Transverse colon (tissue), 4 donors: Measurements from ENCODE around the gene KLF11. TPM values are rescaled to one million over a fixed set of nuclear protein-coding genes. Genes with fewer than 3 reads are reported as not detected.

Source experiments
- DNase-seq: peaks from one replicate; pipeline ENCODE4 v3.0.0-alpha.2; 2019
- H3K27ac ChIP-seq, 4 donors: fragments of 200-600 bp; sonication (generic); 2 replicates each; pipeline ENCODE4 v1.5.1; 2016 to 2018; ENCODE audit warnings: inconsistent platforms in 4 of 4
- H3K27me3 ChIP-seq: fragments of 200-600 bp; sonication (generic); 2 replicates; pipeline ENCODE4 v1.5.1; 2017; ENCODE audit warnings: inconsistent platforms
- H3K36me3 ChIP-seq, 4 donors: fragments of 200-600 bp; sonication (generic); 2 replicates each; pipeline ENCODE4 v1.5.1; 2017 to 2019; ENCODE audit warnings: inconsistent platforms in 4 of 4
- H3K4me1 ChIP-seq, 4 donors: fragments of 200-600 bp; sonication (generic); 2 replicates each; pipeline ENCODE4 v1.5.1; 2017 to 2020; ENCODE audit warnings: inconsistent platforms in 4 of 4
- H3K4me3 ChIP-seq, 4 donors: fragments of 200-600 bp; sonication (generic); 1 replicate in 1 of 4; 2 replicates in 3 of 4; pipeline versions ENCODE4 v1.5.1 to v1.6.1; 2017 to 2019; ENCODE audit warnings: inconsistent platforms in 4 of 4
- H3K9me3 ChIP-seq, 2 donors: fragments of 200-600 bp; sonication (generic); 2 replicates each; pipeline ENCODE4 v1.5.1; 2017 to 2019; ENCODE audit warnings: inconsistent platforms in 2 of 2
- CTCF ChIP-seq, 5 experiments: fragments of 200-600 bp in 3 of 5; fragments of 450-650 bp in 2 of 5; sonication (generic) in 3 of 5; IDR thresholded peaks; 1 replicate in 2 of 5; 2 replicates in 3 of 5; pipeline ENCODE4 v1.5.1; 2016 to 2017; ENCODE audit warnings: antibody characterized with exemption in 5 of 5, inconsistent platforms in 3 of 5, mild to moderate bottlenecking in 2 of 5, moderate library complexity in 1 of 5
- EP300 ChIP-seq: sonication (generic); formaldehyde crosslinking; IDR thresholded peaks from one replicate; pipeline ENCODE4 v1.6.1; 2017; ENCODE audit warnings: antibody characterized with exemption, low read depth
- POLR2A ChIP-seq: fragments of 450-650 bp; IDR thresholded peaks from one replicate; pipeline ENCODE4 v1.6.1; 2016; ENCODE audit warnings: antibody characterized with exemption, mild to moderate bottlenecking, moderate library complexity
- POLR2AphosphoS5 ChIP-seq, 3 donors: sonication (generic); formaldehyde crosslinking; IDR thresholded peaks; one replicate each; pipeline ENCODE4 v1.6.1; 2016; ENCODE audit warnings: antibody characterized with exemption in 3 of 3
- whole genome bisulfite sequencing, 2 donors: methylation state at CpG; one replicate each; pipeline ENCODE4 v1.1.5; 2018; ENCODE audit warnings: low coverage in 1 of 2; 5-methylcytosine and 5-hydroxymethylcytosine counted together
- in situ Hi-C, 4 donors: fragments of 200-750 bp; cut with MboI; loops; one replicate each; pipeline versions ENCODE4 v1.15.0 to v1.15.1; 2017; ENCODE audit warnings: low sequenced_read_pairs in 3 of 4, low pct_ligation_motif_present in 1 of 4, low pct_unique_long_range_greater_than_20kb in 1 of 4
- intact Hi-C: fragments of 100-400 bp; cut with DNase I; formaldehyde crosslinking; loops from one replicate; pipeline ENCODE4 v1.15.1; 2023; ENCODE audit warnings: low total_unique reads
- total RNA-seq, 4 donors: library from RNA; depleted of rRNA; stranded (reverse); fragments of >200 nt; gene quantifications; one replicate each; pipeline ENCODE4 v1.1.0, GENCODE V29; 2016

The KLF11 gene
- total RNA-seq, 4 donors from 2014 or later, result 6.6 to 17.0 (median 10.5) TPM

- H3K27ac ChIP-seq, result no peak overlapping the region
- no peak for DNase-seq
Observed at GRCh38 chr2:10022445-10022844, 20.9 kb upstream of the KLF11 start.

GRCh38 chr2:10022966-10023662, 20.2 kb upstream of the KLF11 start:
- no peak for DNase-seq
- no peaks in the 10 kb centered on the region for H3K27me3 ChIP-seq
- no peak for TF ChIP-seq EP300
- TF ChIP-seq CTCF (IDR thresholded peaks at IDR 0.05), result no peak
- TF ChIP-seq POLR2A, result no peak
- no peak for TF ChIP-seq POLR2AphosphoS5 (IDR thresholded peaks at IDR 0.05)
- H3K9me3 ChIP-seq, result no peaks in the 10 kb centered on the region
- in situ Hi-C loops, result no loop called here
- intact Hi-C loops, result no loop called here
- H3K27ac ChIP-seq, result no peak overlapping the region
- no peaks in the 10 kb centered on the region for H3K36me3 ChIP-seq
- 88 to 90% methylated on average over 2 to 10 of the region's 10 CpGs for WGBS, 2 donors
- no peak overlapping the region for H3K4me3 ChIP-seq
- H3K4me1 ChIP-seq, result no peaks in the 10 kb centered on the region

More at GRCh38 chr2:10022445-10022844, 20.9 kb upstream of the KLF11 start:
- TF ChIP-seq EP300, result no peak
- TF ChIP-seq POLR2A, result no peak
- no peak for TF ChIP-seq POLR2AphosphoS5 (IDR thresholded peaks at IDR 0.05)
- TF ChIP-seq CTCF (IDR thresholded peaks at IDR 0.05), result no peak
- H3K4me1 ChIP-seq, result no peaks in the 10 kb centered on the region
- no peaks in the 10 kb centered on the region for H3K27me3 ChIP-seq
- no peak overlapping the region for H3K4me3 ChIP-seq
- 87% methylated on average over 4 of the region's 4 CpGs; no CpG with 5 or more reads in 1 of the 2 donors for WGBS, 2 donors
- no peaks in the 10 kb centered on the region for H3K36me3 ChIP-seq
- H3K9me3 ChIP-seq, result no peaks in the 10 kb centered on the region
- in situ Hi-C loops (no loop called here), intact Hi-C loops (no loop called here)

GRCh38 chr2:10026940-10027569, 16.3 kb upstream of the KLF11 start:
- Histone ChIP-seq H3K27ac (no peak overlapping the region), H3K27me3 (no peaks in the 10 kb centered on the region), H3K9me3 (no peaks in the 10 kb centered on the region), H3K4me3 (no peak overlapping the region), H3K36me3 (no peaks in the 10 kb centered on the region), H3K4me1 (peaks cover 7 to 14% (median 12%) of the 10 kb centered on the region in 4 donors)
- intact Hi-C loops (no loop called here), in situ Hi-C loops (no loop called here)
- TF ChIP-seq CTCF (IDR thresholded peaks at IDR 0.05), result no peak
- no peak for TF ChIP-seq EP300
- no peak for TF ChIP-seq POLR2A
- WGBS, 2 donors, result 92 to 94% methylated on average over 3 to 5 of the region's 8 CpGs
- no peak for DNase-seq

- in situ Hi-C loops (no loop called here), intact Hi-C loops (no loop called here)
- Histone ChIP-seq H3K9me3 (no peaks in the 10 kb centered on the region), H3K36me3 (no peaks in the 10 kb centered on the region), H3K27ac (peak overlapping the region in 1 of 4 donors; percentile 43), H3K4me1 (peaks cover 7 to 14% (median 12%) of the 10 kb centered on the region in 4 donors), H3K27me3 (no peaks in the 10 kb centered on the region), H3K4me3 (no peak overlapping the region)
- 86% methylated on average over 16 of the region's 16 CpGs; no CpG with 5 or more reads in 1 of the 2 donors for WGBS, 2 donors
- no peak for TF ChIP-seq POLR2AphosphoS5 (IDR thresholded peaks at IDR 0.05)
- no peak for TF ChIP-seq CTCF (IDR thresholded peaks at IDR 0.05)
- no peak for TF ChIP-seq POLR2A
- TF ChIP-seq EP300, result no peak
- DNase-seq, result no peak
Observed at GRCh38 chr2:10027660-10028330, 15.6 kb upstream of the KLF11 start.
